ENCODE data around the gene TSPAN13. TPM values are rescaled to one million over a fixed set of nuclear protein-coding genes. Genes with fewer than 3 reads are reported as not detected.
"Not testable (repeated sequence)": the region's sequence is repeated elsewhere in the genome, so short reads cannot be mapped to it uniquely, and the experiment has no call there.

TSPAN13 gene
- total RNA-seq, 2 donors from 2014 or later: 34.9 to 51.2 TPM

GRCh38 chr7:16764942-16765341 lies 11.4 kb downstream of the TSPAN13 start:
- Mint-ChIP-seq H3K9me3 (peaks cover 5% of the 10 kb centered on the region), H3K27ac (no peak overlapping the region), H3K27me3 (ENCODE audit: insufficient read depth) (no peaks in the 10 kb centered on the region), H3K36me3 (ENCODE audit: low read depth) (peaks cover 5% of the 10 kb centered on the region), H3K4me3 (no peak overlapping the region), H3K4me1 (peaks cover 22% of the 10 kb centered on the region)
- Histone ChIP-seq H3K27ac (ENCODE audit: low read depth, low read length) (no peak overlapping the region), H3K27me3 (ENCODE audit: control insufficient read depth, insufficient read depth, low read length, poor library complexity, severe bottlenecking) (no peaks in the 10 kb centered on the region), H3K36me3 (ENCODE audit: control insufficient read depth, insufficient read depth, low read length) (peaks cover 8% of the 10 kb centered on the region), H3K9me3 (ENCODE audit: control insufficient read depth, low read length) (peaks cover 23% of the 10 kb centered on the region), H3K4me3 (ENCODE audit: low read length) (no peak overlapping the region), H3K9ac (ENCODE audit: extremely low read depth, low read length, poor library complexity, severe bottlenecking) (no peak overlapping the region), H3K4me1 (ENCODE audit: control insufficient read depth, insufficient read depth, low read length) (peaks cover 5% of the 10 kb centered on the region)
- 91 to 93% methylated on average over 3 of the region's 3 CpGs for WGBS, 2 experiments (ENCODE audit: insufficient coverage in 1 of 2, insufficient read length in 1 of 2)
- DNase-seq: no peak
- TF ChIP-seq CTCF (conservative IDR thresholded peaks at IDR 0.05): no peak

- Histone ChIP-seq H3K27me3 (ENCODE audit: control insufficient read depth, insufficient read depth, low read length, poor library complexity, severe bottlenecking) (no peaks in the 10 kb centered on the region), H3K9ac (ENCODE audit: extremely low read depth, low read length, poor library complexity, severe bottlenecking) (no peak overlapping the region), H3K4me3 (ENCODE audit: low read length) (no peak overlapping the region), H3K9me3 (ENCODE audit: control insufficient read depth, low read length) (peaks cover 23% of the 10 kb centered on the region), H3K36me3 (ENCODE audit: control insufficient read depth, insufficient read depth, low read length) (peaks cover 8% of the 10 kb centered on the region), H3K4me1 (ENCODE audit: control insufficient read depth, insufficient read depth, low read length) (peaks cover 5% of the 10 kb centered on the region), H3K27ac (ENCODE audit: low read depth, low read length) (no peak overlapping the region)
- no peaks in the 10 kb centered on the region for H3K27me3 Mint-ChIP-seq (ENCODE audit: insufficient read depth)
- H3K36me3 Mint-ChIP-seq (ENCODE audit: low read depth): peaks cover 5% of the 10 kb centered on the region
- H3K4me1 Mint-ChIP-seq: peaks cover 24% of the 10 kb centered on the region
- 92 to 100% methylated on average over 2 of the region's 2 CpGs for WGBS, 2 experiments (ENCODE audit: insufficient coverage in 1 of 2, insufficient read length in 1 of 2)
- no peak for DNase-seq
- TF ChIP-seq CTCF (conservative IDR thresholded peaks at IDR 0.05): no peak
- H3K9me3 Mint-ChIP-seq: peaks cover 5% of the 10 kb centered on the region
- H3K4me3 Mint-ChIP-seq: no peak overlapping the region
- H3K27ac Mint-ChIP-seq: no peak overlapping the region
Observed at GRCh38 chr7:16765436-16765859, 11.9 kb downstream of the TSPAN13 start.

- H3K9me3 ChIP-seq (ENCODE audit: control insufficient read depth, low read length); H3K27ac ChIP-seq (ENCODE audit: low read depth, low read length); H3K36me3 Mint-ChIP-seq (ENCODE audit: low read depth); H3K27ac Mint-ChIP-seq; H3K9me3 Mint-ChIP-seq; H3K27me3 Mint-ChIP-seq (ENCODE audit: insufficient read depth); H3K27me3 ChIP-seq (ENCODE audit: control insufficient read depth, insufficient read depth, low read length, poor library complexity, severe bottlenecking); H3K36me3 ChIP-seq (ENCODE audit: control insufficient read depth, insufficient read depth, low read length); DNase-seq; H3K9ac ChIP-seq (ENCODE audit: extremely low read depth, low read length, poor library complexity, severe bottlenecking); H3K4me3 ChIP-seq (ENCODE audit: low read length); H3K4me3 Mint-ChIP-seq: not testable (repeated sequence)
- 92 to 96% methylated on average over 2 to 3 of the region's 3 CpGs for WGBS, 2 experiments (ENCODE audit: insufficient coverage in 1 of 2, insufficient read length in 1 of 2)
- peaks cover 28% of the 10 kb centered on the region for H3K4me1 Mint-ChIP-seq
- peaks cover 14% of the 10 kb centered on the region for H3K4me1 ChIP-seq (ENCODE audit: control insufficient read depth, insufficient read depth, low read length)
Observed at GRCh38 chr7:16769994-16770393, 16.4 kb downstream of the TSPAN13 start.
